Neural cell (in vitro differentiated cells): ENCODE data around the gene ANKRD13A. TPM values are rescaled to one million over a fixed set of nuclear protein-coding genes. Genes with fewer than 3 reads are reported as not detected.
"Not testable (repeated sequence)": the region's sequence is repeated elsewhere in the genome, so short reads cannot be mapped to it uniquely, and the experiment has no call there.

Experiments used
- H2AFZ ChIP-seq: fragments of 200-600, 300-800 bp; sonication (generic), shearing (Covaris generic); 2 replicates; pipeline ENCODE4 v1.6.0; 2014; ENCODE audit warnings: low read depth, mild to moderate bottlenecking, antibody characterized with exemption, low read length, moderate library complexity
- H3F3A ChIP-seq: fragments of 200-600 bp; shearing (Covaris generic); 2 replicates; pipeline ENCODE4 v1.6.1; 2016; ENCODE audit warnings: mild to moderate bottlenecking, moderate library complexity, mixed read lengths, antibody characterized with exemption, low read length; ENCODE audit not compliant: insufficient read depth, poor library complexity, severe bottlenecking
- H3K27ac ChIP-seq: fragments of 200-600, 300-800 bp; sonication (generic), shearing (Covaris generic); 2 replicates; pipeline ENCODE4 v1.5.1; 2014; ENCODE audit warnings: mild to moderate bottlenecking, low read length, moderate library complexity
- H3K27me3 ChIP-seq: fragments of 300-800, 200-600 bp; sonication (generic), shearing (Covaris generic); 2 replicates; pipeline ENCODE4 v1.6.0; 2014; ENCODE audit warnings: mild to moderate bottlenecking, low read depth, low read length, moderate library complexity; ENCODE audit not compliant: insufficient read depth
- H3K36me3 ChIP-seq: fragments of 300-800, 200-600 bp; sonication (generic), shearing (Covaris generic); 2 replicates; pipeline ENCODE4 v1.5.1; 2014; ENCODE audit warnings: mild to moderate bottlenecking, antibody characterized with exemption, low read length, moderate library complexity; ENCODE audit not compliant: insufficient read depth
- H3K4me2 ChIP-seq: fragments of 300-800, 200-600 bp; sonication (generic), shearing (Covaris generic); 2 replicates; pipeline ENCODE4 v1.6.0; 2014; ENCODE audit warnings: mild to moderate bottlenecking, low read length
- H3K4me3 ChIP-seq: fragments of 300-800, 200-600 bp; sonication (generic), shearing (Covaris generic); 2 replicates; pipeline ENCODE4 v1.5.1; 2014; ENCODE audit warnings: mild to moderate bottlenecking, low read length, moderate library complexity
- H3K79me2 ChIP-seq: fragments of 200-600 bp; shearing (Covaris generic); replicated peaks from 2 replicates; pipeline ENCODE4 v1.6.0; 2014; ENCODE audit warnings: mild to moderate bottlenecking, low read length, moderate library complexity; ENCODE audit not compliant: insufficient read depth
- H3K9ac ChIP-seq: fragments of 300-800, 200-600 bp; sonication (generic), shearing (Covaris generic); 2 replicates; pipeline ENCODE4 v1.6.1; 2016; ENCODE audit warnings: mild to moderate bottlenecking, low read length, mixed read lengths
- H3K9me2 ChIP-seq: fragments of 200-600 bp; shearing (Covaris generic); 2 replicates; pipeline ENCODE4 v1.6.1; 2016; ENCODE audit warnings: mild to moderate bottlenecking, low read length, mixed read lengths; ENCODE audit not compliant: insufficient read depth
- H3K9me3 ChIP-seq: fragments of 200-600, 300-800 bp; sonication (generic), shearing (Covaris generic); 2 replicates; pipeline ENCODE4 v1.6.1; 2016; ENCODE audit warnings: mild to moderate bottlenecking, mixed run types, low read length, moderate library complexity, mixed read lengths
- H4K20me1 ChIP-seq: fragments of 200-600 bp; shearing (Covaris generic); 2 replicates; pipeline ENCODE4 v1.6.1; 2016; ENCODE audit warnings: mild to moderate bottlenecking, mixed run types; ENCODE audit not compliant: insufficient read depth
- EP300 ChIP-seq: fragments of 450-650 bp; conservative IDR thresholded peaks from 2 replicates; pipeline ENCODE4 v1.6.1; 2014; ENCODE audit warnings: antibody characterized with exemption, mild to moderate bottlenecking, moderate library complexity; ENCODE audit not compliant: poor library complexity, severe bottlenecking
- EZH2 ChIP-seq: fragments of 200-600, 300-800 bp; shearing (Covaris generic), sonication (generic); IDR thresholded peaks from 2 replicates; pipeline ENCODE4 v1.6.1; 2014; ENCODE audit warnings: antibody characterized with exemption, low read length, borderline replicate concordance, mild to moderate bottlenecking; ENCODE audit not compliant: insufficient read depth, poor library complexity, severe bottlenecking
- MXI1 ChIP-seq: fragments of 450-650 bp; conservative IDR thresholded peaks from 2 replicates; pipeline ENCODE4 v1.6.1; 2014; ENCODE audit warnings: antibody characterized with exemption, mild to moderate bottlenecking; ENCODE audit not compliant: poor library complexity, severe bottlenecking
- POLR2AphosphoS5 ChIP-seq: IDR thresholded peaks from 2 replicates; pipeline ENCODE4 v1.6.1; 2012
- RAD21 ChIP-seq: fragments of 450-650 bp; conservative IDR thresholded peaks from 2 replicates; pipeline ENCODE4 v1.6.1; 2014; ENCODE audit warnings: antibody characterized with exemption, mild to moderate bottlenecking, moderate library complexity
- SMC3 ChIP-seq: fragments of 450-650 bp; conservative IDR thresholded peaks from 2 replicates; pipeline ENCODE4 v1.6.1; 2014; ENCODE audit warnings: antibody characterized with exemption, mild to moderate bottlenecking, moderate library complexity; ENCODE audit not compliant: poor library complexity
- TAF1 ChIP-seq: IDR thresholded peaks from 2 replicates; pipeline ENCODE4 v1.6.1; 2012; ENCODE audit warnings: low read depth
- polyA plus RNA-seq: library from polyadenylated mRNA; depleted of rRNA; stranded (reverse); fragments of >200 nt; gene quantifications from 2 replicates; pipeline ENCODE4 v1.2.3, GENCODE V29; 2014
- TF ChIP-seq, protein P1 (sequence below): IDR thresholded peaks from 2 replicates; pipeline ENCODE4 v1.6.1; 2012; ENCODE audit warnings: borderline replicate concordance
- TF ChIP-seq, protein P2 (sequence below): fragments of 450-650 bp; IDR thresholded peaks from 2 replicates; pipeline ENCODE4 v1.5.1; 2014; ENCODE audit warnings: antibody characterized with exemption, mild to moderate bottlenecking, moderate library complexity; ENCODE audit not compliant: poor library complexity, severe bottlenecking

The ANKRD13A gene
- polyA plus RNA-seq, 1 donor from 2014 or later: 89.2 TPM

DNA sequence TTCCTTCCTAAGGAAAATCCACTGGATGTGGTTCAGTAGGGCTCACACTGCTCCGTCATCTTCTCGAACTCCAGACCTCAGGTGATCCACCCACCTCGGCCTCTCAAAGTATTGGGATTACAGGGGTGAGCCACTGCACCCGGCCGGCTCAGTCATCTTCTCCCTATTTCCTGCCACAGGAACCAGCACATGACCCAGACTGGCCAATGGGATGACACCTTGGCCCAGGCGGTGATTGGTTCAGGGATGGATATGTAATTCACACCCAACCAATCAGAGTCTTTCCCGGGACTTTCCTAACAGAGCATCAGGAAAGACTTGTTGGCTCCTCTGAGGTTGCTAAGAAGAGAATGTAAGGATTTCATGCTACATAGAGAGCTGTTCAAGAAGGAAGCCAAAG is 68.3 kb downstream of the ANKRD13A start:
- Histone ChIP-seq H3K4me3 (no peak overlapping the region), H3K27ac (no peak overlapping the region), H4K20me1 (no peaks in the 10 kb centered on the region), H3K9me3 (no peaks in the 10 kb centered on the region), H3K79me2 (no peaks in the 10 kb centered on the region), H3K9ac (no peak overlapping the region), H3K4me2 (no peak overlapping the region), H3K27me3 (no peaks in the 10 kb centered on the region), H2AFZ (no peak overlapping the region), H3F3A (no peaks in the 10 kb centered on the region), H3K36me3 (no peaks in the 10 kb centered on the region), H3K9me2 (no peaks in the 10 kb centered on the region)
- TF ChIP-seq POLR2AphosphoS5 (no peak), MXI1 (no peak), EZH2 (no peak)
- TF ChIP-seq, protein P1, sequence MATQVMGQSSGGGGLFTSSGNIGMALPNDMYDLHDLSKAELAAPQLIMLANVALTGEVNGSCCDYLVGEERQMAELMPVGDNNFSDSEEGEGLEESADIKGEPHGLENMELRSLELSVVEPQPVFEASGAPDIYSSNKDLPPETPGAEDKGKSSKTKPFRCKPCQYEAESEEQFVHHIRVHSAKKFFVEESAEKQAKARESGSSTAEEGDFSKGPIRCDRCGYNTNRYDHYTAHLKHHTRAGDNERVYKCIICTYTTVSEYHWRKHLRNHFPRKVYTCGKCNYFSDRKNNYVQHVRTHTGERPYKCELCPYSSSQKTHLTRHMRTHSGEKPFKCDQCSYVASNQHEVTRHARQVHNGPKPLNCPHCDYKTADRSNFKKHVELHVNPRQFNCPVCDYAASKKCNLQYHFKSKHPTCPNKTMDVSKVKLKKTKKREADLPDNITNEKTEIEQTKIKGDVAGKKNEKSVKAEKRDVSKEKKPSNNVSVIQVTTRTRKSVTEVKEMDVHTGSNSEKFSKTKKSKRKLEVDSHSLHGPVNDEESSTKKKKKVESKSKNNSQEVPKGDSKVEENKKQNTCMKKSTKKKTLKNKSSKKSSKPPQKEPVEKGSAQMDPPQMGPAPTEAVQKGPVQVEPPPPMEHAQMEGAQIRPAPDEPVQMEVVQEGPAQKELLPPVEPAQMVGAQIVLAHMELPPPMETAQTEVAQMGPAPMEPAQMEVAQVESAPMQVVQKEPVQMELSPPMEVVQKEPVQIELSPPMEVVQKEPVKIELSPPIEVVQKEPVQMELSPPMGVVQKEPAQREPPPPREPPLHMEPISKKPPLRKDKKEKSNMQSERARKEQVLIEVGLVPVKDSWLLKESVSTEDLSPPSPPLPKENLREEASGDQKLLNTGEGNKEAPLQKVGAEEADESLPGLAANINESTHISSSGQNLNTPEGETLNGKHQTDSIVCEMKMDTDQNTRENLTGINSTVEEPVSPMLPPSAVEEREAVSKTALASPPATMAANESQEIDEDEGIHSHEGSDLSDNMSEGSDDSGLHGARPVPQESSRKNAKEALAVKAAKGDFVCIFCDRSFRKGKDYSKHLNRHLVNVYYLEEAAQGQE: no peak
- TF ChIP-seq, protein P2, sequence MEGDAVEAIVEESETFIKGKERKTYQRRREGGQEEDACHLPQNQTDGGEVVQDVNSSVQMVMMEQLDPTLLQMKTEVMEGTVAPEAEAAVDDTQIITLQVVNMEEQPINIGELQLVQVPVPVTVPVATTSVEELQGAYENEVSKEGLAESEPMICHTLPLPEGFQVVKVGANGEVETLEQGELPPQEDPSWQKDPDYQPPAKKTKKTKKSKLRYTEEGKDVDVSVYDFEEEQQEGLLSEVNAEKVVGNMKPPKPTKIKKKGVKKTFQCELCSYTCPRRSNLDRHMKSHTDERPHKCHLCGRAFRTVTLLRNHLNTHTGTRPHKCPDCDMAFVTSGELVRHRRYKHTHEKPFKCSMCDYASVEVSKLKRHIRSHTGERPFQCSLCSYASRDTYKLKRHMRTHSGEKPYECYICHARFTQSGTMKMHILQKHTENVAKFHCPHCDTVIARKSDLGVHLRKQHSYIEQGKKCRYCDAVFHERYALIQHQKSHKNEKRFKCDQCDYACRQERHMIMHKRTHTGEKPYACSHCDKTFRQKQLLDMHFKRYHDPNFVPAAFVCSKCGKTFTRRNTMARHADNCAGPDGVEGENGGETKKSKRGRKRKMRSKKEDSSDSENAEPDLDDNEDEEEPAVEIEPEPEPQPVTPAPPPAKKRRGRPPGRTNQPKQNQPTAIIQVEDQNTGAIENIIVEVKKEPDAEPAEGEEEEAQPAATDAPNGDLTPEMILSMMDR: no peak

DNA sequence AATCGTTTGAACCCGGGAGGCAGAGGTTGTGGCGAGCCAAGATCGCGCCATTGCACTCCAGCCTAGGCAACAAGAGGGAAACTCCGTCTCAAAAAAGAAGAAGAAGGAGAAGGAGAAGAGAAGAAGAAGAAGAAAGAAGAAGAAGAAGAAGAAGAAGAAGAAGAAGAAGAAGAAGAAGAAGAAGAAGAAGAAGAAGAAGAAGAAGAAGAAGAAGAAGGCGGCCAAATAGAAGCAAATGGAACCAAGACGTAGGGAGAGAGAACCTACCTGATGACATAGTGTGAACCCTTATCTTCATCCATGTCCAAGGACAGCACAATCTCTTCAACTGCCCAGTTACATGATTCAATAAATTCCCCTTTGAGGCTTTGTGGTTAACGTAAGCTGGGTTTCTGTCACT is 68.9 kb downstream of the ANKRD13A start:
- not testable (repeated sequence) for H3K27ac ChIP-seq, H2AFZ ChIP-seq, H3K4me3 ChIP-seq

DNA sequence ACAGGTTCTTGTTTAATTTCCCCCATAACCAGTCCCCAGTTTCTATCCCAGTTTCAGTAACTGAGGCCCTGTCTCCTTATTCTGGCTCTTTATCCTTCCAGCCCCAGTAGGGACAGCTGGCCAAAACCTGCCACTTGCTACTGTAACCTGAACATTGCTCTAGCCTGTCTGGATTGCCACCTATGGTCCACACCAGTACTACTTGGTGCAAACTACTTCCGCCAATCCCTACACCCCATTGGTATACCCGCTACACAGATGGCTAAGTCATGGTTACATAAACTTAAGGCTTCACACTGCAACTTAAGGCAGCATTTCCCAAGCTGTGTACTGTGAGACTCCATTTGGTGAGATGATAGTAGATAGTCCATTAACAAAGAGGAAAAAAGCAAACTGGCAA is 69.4 kb downstream of the ANKRD13A start:
- Histone ChIP-seq H3K9ac (no peak overlapping the region), H3K9me3 (no peaks in the 10 kb centered on the region), H3F3A (no peaks in the 10 kb centered on the region), H3K36me3 (no peaks in the 10 kb centered on the region), H2AFZ (no peak overlapping the region), H3K4me2 (no peak overlapping the region), H3K27me3 (no peaks in the 10 kb centered on the region), H4K20me1 (no peaks in the 10 kb centered on the region), H3K79me2 (no peaks in the 10 kb centered on the region), H3K9me2 (no peaks in the 10 kb centered on the region), H3K4me3 (no peak overlapping the region), H3K27ac (no peak overlapping the region)
- TF ChIP-seq POLR2AphosphoS5 (no peak), TAF1 (no peak), EP300 (no peak), EZH2 (no peak), MXI1 (no peak), SMC3 (no peak), RAD21 (no peak)
- TF ChIP-seq, protein P1: no peak
- TF ChIP-seq, protein P2: no peak

More for the DNA sequence above, 68.9 kb downstream of the ANKRD13A start:
- H3K79me2 ChIP-seq, H3K9ac ChIP-seq, H3K4me2 ChIP-seq, H3F3A ChIP-seq, H4K20me1 ChIP-seq, H3K9me2 ChIP-seq, H3K27me3 ChIP-seq, H3K36me3 ChIP-seq, H3K9me3 ChIP-seq: not testable (repeated sequence)
